GM12878 (cell line): ENCODE data around the gene CRACDL. TPM values are rescaled to one million over a fixed set of nuclear protein-coding genes. Genes with fewer than 3 reads are reported as not detected.

Source experiments
- ATAC-seq: fragments of 200-7000 bp; cut with Tn5 transposase; 3 replicates; pipeline ENCODE4 v1.9.1; 2020; ENCODE audit warnings: mild to moderate bottlenecking, moderate library complexity
- BruUV-seq: library from RNA; stranded (reverse); fragments of 400-500 nt; replicated peaks from 2 replicates; lab custom pipeline; 2021; lab: Mats Ljungman, UMichigan
- CTCF ChIA-PET: fragments of 300-600 bp; sonication (Branson Sonifier 250); formaldehyde crosslinking; extraction: SDS; loops from one replicate; lab custom pipeline; 2021; ENCODE audit warnings: inconsistent platforms; lab: Yijun Ruan, JAX
- POLR2A ChIA-PET: fragments of 350-600 bp; formaldehyde crosslinking; extraction: SDS; loops from one replicate; lab custom pipeline; 2021; ENCODE audit warnings: inconsistent platforms; lab: Charles Lee
- RAD21 ChIA-PET: fragments of 300-600 bp; sonication (Branson Sonifier 250); formaldehyde crosslinking; loops from one replicate; lab custom pipeline; 2023; ENCODE audit warnings: antibody characterized with exemption; ENCODE audit not compliant: unreplicated experiment; lab: Charles Lee
- SMC1A ChIA-PET: fragments of 300-600 bp; sonication (Branson Sonifier 250); formaldehyde crosslinking; loops from one replicate; lab custom pipeline; 2023; ENCODE audit not compliant: unreplicated experiment, uncharacterized antibody; lab: Charles Lee
- DNase-seq: peaks from one replicate; pipeline ENCODE4 v3.0.0-alpha.2; 2011; ENCODE audit warnings: low read depth, low spot score
- FAIRE-seq: peaks from 3 replicates; lab custom pipeline; 2011; peaks lifted over from hg19 to GRCh38; lab: Jason Lieb, UNC
- H2AFZ ChIP-seq: 2 replicates; pipeline ENCODE4 v1.6.0; 2011; ENCODE audit warnings: low read depth, low read length, control low read depth; ENCODE audit not compliant: control insufficient read depth
- H3K27ac ChIP-seq: 2 replicates; pipeline ENCODE4 v1.5.1; 2011; ENCODE audit warnings: control low read depth; ENCODE audit not compliant: control insufficient read depth, insufficient read depth
- H3K27me3 ChIP-seq, 2 experiments: replicated peaks in 1 of 2; 2 replicates each; pipeline versions ENCODE4 v1.6.0 to v1.6.1; 2011; ENCODE audit warnings: low read length in 1 of 2; ENCODE audit not compliant: control insufficient read depth in 2 of 2, insufficient read depth in 2 of 2
- H3K36me3 ChIP-seq, 2 experiments: 2 replicates each; pipeline ENCODE4 v1.5.1; 2011; ENCODE audit warnings: low read length in 1 of 2; ENCODE audit not compliant: control insufficient read depth in 2 of 2, insufficient read depth in 2 of 2
- H3K4me1 ChIP-seq: 2 replicates; pipeline ENCODE4 v1.6.1; 2011; ENCODE audit warnings: mild to moderate bottlenecking, low read length, moderate library complexity, mixed read lengths; ENCODE audit not compliant: control insufficient read depth, insufficient read depth
- H3K4me2 ChIP-seq: 2 replicates; pipeline ENCODE4 v1.6.0; 2011; ENCODE audit warnings: control low read depth; ENCODE audit not compliant: control insufficient read depth, insufficient read depth
- H3K4me3 ChIP-seq: fragments of 200-600 bp; sonication (generic); 2 replicates; pipeline ENCODE4 v1.5.1; 2016
- H3K79me2 ChIP-seq: 2 replicates; pipeline ENCODE4 v1.6.0; 2011; ENCODE audit warnings: low read length; ENCODE audit not compliant: control insufficient read depth, insufficient read depth
- H3K9ac ChIP-seq: 2 replicates; pipeline ENCODE4 v1.8.0; 2011; ENCODE audit warnings: low read length, control low read depth, mixed read lengths; ENCODE audit not compliant: control insufficient read depth, insufficient read depth
- H3K9me3 ChIP-seq: replicated peaks from 3 replicates; pipeline ENCODE4 v1.5.1; 2011; ENCODE audit warnings: mild to moderate bottlenecking, low read length; ENCODE audit not compliant: control insufficient read depth, insufficient read depth
- H4K20me1 ChIP-seq: 2 replicates; pipeline ENCODE4 v1.6.0; 2011; ENCODE audit not compliant: control insufficient read depth, insufficient read depth
- HCFC1 ChIP-seq: fragments of 150-350 bp; IDR thresholded peaks from 2 replicates; pipeline ENCODE4 v1.6.1; 2014; ENCODE audit warnings: low read length
- IKZF1 ChIP-seq: fragments of 450-650 bp; conservative IDR thresholded peaks from 2 replicates; pipeline ENCODE4 v1.6.1; 2017; ENCODE audit warnings: antibody characterized with exemption, mild to moderate bottlenecking
- NR2C2 ChIP-seq: IDR thresholded peaks from 2 replicates; pipeline ENCODE4 v1.6.1; 2011; ENCODE audit warnings: borderline replicate concordance, low read depth; ENCODE audit not compliant: control insufficient read depth, insufficient read length
- RAD21 ChIP-seq: IDR thresholded peaks from 2 replicates; pipeline ENCODE4 v1.6.1; 2011; ENCODE audit warnings: mild to moderate bottlenecking, low read depth, low read length, moderate library complexity; ENCODE audit not compliant: insufficient read depth
- REST ChIP-seq: IDR thresholded peaks from 2 replicates; pipeline ENCODE4 v1.6.1; 2012; ENCODE audit warnings: mild to moderate bottlenecking, low read depth, low read length
- RUNX3 ChIP-seq: IDR thresholded peaks from 2 replicates; pipeline ENCODE4 v1.6.1; 2012; ENCODE audit warnings: low read length, inconsistent platforms
- SIX5 ChIP-seq: IDR thresholded peaks from 2 replicates; pipeline ENCODE4 v1.6.1; 2011; ENCODE audit warnings: mild to moderate bottlenecking, low read depth, low read length, moderate library complexity; ENCODE audit not compliant: severe bottlenecking
- TARDBP ChIP-seq: IDR thresholded peaks from 2 replicates; pipeline ENCODE4 v1.6.1; 2016; ENCODE audit warnings: borderline replicate concordance
- YBX1 ChIP-seq: fragments of 450-650 bp; IDR thresholded peaks from 2 replicates; pipeline ENCODE4 v1.6.1; 2016; ENCODE audit warnings: antibody characterized with exemption
- ZNF274 ChIP-seq: IDR thresholded peaks from one replicate; pipeline ENCODE4 v1.8.0; 2011; ENCODE audit not compliant: insufficient read length, insufficient read depth
- ZNF687 ChIP-seq: fragments of 450-650 bp; IDR thresholded peaks from 2 replicates; pipeline ENCODE4 v1.6.1; 2017; ENCODE audit warnings: mild to moderate bottlenecking, moderate library complexity
- WGBS: methylation state at CpG from one replicate; pipeline ENCODE4 v1.1.6; 2016; ENCODE audit warnings: low lambda C conversion rate; ENCODE audit not compliant: insufficient replicate concordance, insufficient coverage; ENCODE audit errors: missing lambda C conversion rate; 5-methylcytosine and 5-hydroxymethylcytosine counted together
- in situ Hi-C: fragments of 300-500 bp; cut with MboI; formaldehyde crosslinking; loops from 9 replicates; pipeline ENCODE4 v1.14.3; 2018; ENCODE audit warnings: mixed read lengths
- intact Hi-C: fragments of 100-400 bp; cut with micrococcal nuclease; formaldehyde crosslinking; loops from one replicate; pipeline ENCODE4 v1.14.2; 2022; ENCODE audit not compliant: unreplicated experiment
- polyA plus RNA-seq, 11 experiments: library from polyadenylated mRNA; depleted of rRNA in 4 of 11; unstranded in 6 of 11; stranded (reverse) in 5 of 11; fragments of >200 nt; fragmentation: Nextera tagmentation in 4 of 11; fragmentation: Illumina TruSeq in 1 of 11; extraction: Ambion mirVana in 4 of 11; extraction: Trizol in 1 of 11; gene quantifications; 1 replicate in 1 of 11; 2 replicates in 10 of 11; pipeline versions ENCODE4 v1.2.1 to v1.2.3, GENCODE V29; 2011 to 2016; ENCODE audit warnings: inconsistent platforms in 2 of 11, missing spikeins in 2 of 11, low read depth in 1 of 11
- total RNA-seq, 4 experiments: library from RNA; depleted of rRNA in 3 of 4; stranded (reverse); fragments of >200 nt in 3 of 4; fragmentation: Illumina TruSeq in 1 of 4; extraction: Trizol in 1 of 4; gene quantifications; 2 replicates each; pipeline versions ENCODE4 v1.2.1 to v1.2.3, GENCODE V29; 2013 to 2021

Gene CRACDL
- total and polyA plus RNA-seq, 10 of the 15 experiments (the other 5 are each of a cell fraction or from before 2014, with no cell fraction given), result 0.03 to 0.72 (median 0.14) TPM

- H3K36me3 ChIP-seq, result no peaks in the 10 kb centered on the region
- FAIRE-seq, result no peak
- CTCF ChIA-PET, result interaction anchor here (1.3 kb wide), 1 partner anchor 13 kb away, joined by 4 read pairs; no protein-coding TSS in a partner anchor
- TF ChIP-seq NR2C2 (no peak), ZNF274 (no peak), TARDBP (no peak), YBX1 (no peak), HCFC1 (no peak)
- TF ChIP-seq, all 136 proteins: peak for 0
- Histone ChIP-seq H3K4me2 (no peak overlapping the region), H3K27ac (no peak overlapping the region), H3K9ac (no peak overlapping the region), H3K4me1 (no peaks in the 10 kb centered on the region), H3K4me3 (no peak overlapping the region), H2AFZ (no peak overlapping the region), H3K79me2 (no peaks in the 10 kb centered on the region), H3K9me3 (peaks cover 3% of the 10 kb centered on the region; the same call in 1 of the 3 replicates), H4K20me1 (no peaks in the 10 kb centered on the region), H3K27me3 (no peaks in the 10 kb centered on the region)
- BruUV-seq, result no TSS peak
- POLR2A ChIA-PET, result no interaction called here
- SMC1A ChIA-PET, result interaction anchor here (1.0 to 1.3 kb wide), 2 partner anchors 11 to 64 kb away, joined by 3 to 4 read pairs; no protein-coding TSS in a partner anchor
- no peak for ATAC-seq
- intact Hi-C loops, result no loop called here
- RAD21 ChIA-PET, result no interaction called here
- DNase-seq, result no peak
- in situ Hi-C loops, result no loop called here
Observed at GRCh38 chr2:98782570-98782969, 153.5 kb downstream of the CRACDL start.

GRCh38 chr2:98781822-98782221 is 154.2 kb downstream of the CRACDL start:
- no peaks in the 10 kb centered on the region for H3K79me2 ChIP-seq
- H3K36me3 ChIP-seq, result no peaks in the 10 kb centered on the region
- DNase-seq (no peak), ATAC-seq (no peak), FAIRE-seq (no peak)
- H3K27ac ChIP-seq, result no peak overlapping the region
- no peak overlapping the region for H3K4me3 ChIP-seq
- no peaks in the 10 kb centered on the region for H4K20me1 ChIP-seq
- H3K4me2 ChIP-seq, result no peak overlapping the region
- BruUV-seq, result no TSS peak
- RAD21 ChIA-PET, result no interaction called here
- H3K27me3 ChIP-seq, result no peaks in the 10 kb centered on the region
- no peak overlapping the region for H2AFZ ChIP-seq
- in situ Hi-C loops (no loop called here), intact Hi-C loops (no loop called here)
- H3K4me1 ChIP-seq, result no peaks in the 10 kb centered on the region
- H3K9me3 ChIP-seq, result peaks cover 3% of the 10 kb centered on the region; the same call in 1 of the 3 replicates
- 85% methylated on average over 1 of the region's 1 CpG for WGBS
- H3K9ac ChIP-seq, result no peak overlapping the region
- POLR2A ChIA-PET, result interaction anchor here (0.5 kb wide), 1 partner anchor 321 kb away, joined by 4 read pairs; no protein-coding TSS in a partner anchor
- SMC1A ChIA-PET, result interaction anchor here (1.0 to 1.3 kb wide), 2 partner anchors 10 to 64 kb away, joined by 3 to 4 read pairs; no protein-coding TSS in a partner anchor
- CTCF ChIA-PET, result interaction anchor here (0.7 to 1.6 kb wide), 5 partner anchors 9 to 131 kb away, joined by 3 to 5 read pairs (median 4); no protein-coding TSS in a partner anchor
- TF ChIP-seq RUNX3, result no peak
- TF ChIP-seq SIX5, result no peak
- no peak for TF ChIP-seq ZNF687
- no peak for TF ChIP-seq RAD21
- no peak for TF ChIP-seq IKZF1
- no peak for TF ChIP-seq REST
